K562 (cell line): Measurements from ENCODE around the gene SLC2A4. TPM values are rescaled to one million over a fixed set of nuclear protein-coding genes. Genes with fewer than 3 reads are reported as not detected.

Experiments
- BRD4 ChIP-seq: fragments of 200-600 bp; sonication (generic); IDR thresholded peaks from 2 replicates; pipeline ENCODE4 v1.6.1; 2017; ENCODE audit warnings: inconsistent platforms
- E4F1 ChIP-seq: fragments of 250-450 bp; sonication (Bioruptor Pico); IDR thresholded peaks from 2 replicates; pipeline ENCODE4 v1.5.0; 2021; ENCODE audit warnings: mild to moderate bottlenecking, borderline replicate concordance
- LCOR ChIP-seq: sonication (generic); formaldehyde crosslinking; IDR thresholded peaks from 2 replicates; pipeline ENCODE4 v1.8.0; 2022; ENCODE audit warnings: mild to moderate bottlenecking, missing genetic modification reagents
- MAFG ChIP-seq: fragments of 450-650 bp; conservative IDR thresholded peaks from 2 replicates; pipeline ENCODE4 v1.6.1; 2016; ENCODE audit warnings: missing genetic modification characterization, missing compliant biosample characterization
- NR2C1 ChIP-seq, 2 experiments: fragments of 450-650 bp; IDR thresholded peaks; 2 replicates each; pipeline ENCODE4 v1.6.1; 2017; ENCODE audit warnings: mild to moderate bottlenecking in 2 of 2, antibody characterized with exemption in 1 of 2, inconsistent platforms in 1 of 2, missing compliant biosample characterization in 1 of 2, missing genetic modification characterization in 1 of 2
- PML ChIP-seq: IDR thresholded peaks from 2 replicates; pipeline ENCODE4 v1.6.1; 2012; ENCODE audit warnings: low read length, inconsistent platforms
- RBFOX2 ChIP-seq: fragments of 200-400 bp; formaldehyde crosslinking; IDR thresholded peaks from 2 replicates; pipeline ENCODE4 v1.6.1; 2017; ENCODE audit warnings: low read depth, mild to moderate bottlenecking, low read length, moderate library complexity
- RUNX1 ChIP-seq: sonication (generic); IDR thresholded peaks from 2 replicates; pipeline ENCODE4 v1.6.1; 2016; ENCODE audit warnings: antibody characterized with exemption, low read depth
- SIX5 ChIP-seq, 2 experiments: IDR thresholded peaks; 2 replicates each; pipeline ENCODE4 v1.6.1; 2011; ENCODE audit warnings: low read length in 2 of 2, borderline replicate concordance in 1 of 2, low read depth in 1 of 2, mild to moderate bottlenecking in 1 of 2, moderate library complexity in 1 of 2; ENCODE audit not compliant: insufficient read depth in 1 of 2
- TFAP4 ChIP-seq: sonication (generic); formaldehyde crosslinking; IDR thresholded peaks from 2 replicates; pipeline ENCODE4 v1.8.0; 2022; ENCODE audit warnings: missing genetic modification reagents, mild to moderate bottlenecking, moderate library complexity, borderline replicate concordance
- ZNF124 ChIP-seq: sonication (generic); formaldehyde crosslinking; IDR thresholded peaks from 2 replicates; pipeline ENCODE4 v1.8.1; 2022; ENCODE audit warnings: missing genetic modification reagents
- ZNF318 ChIP-seq, 2 experiments: fragments of 450-650 bp; IDR thresholded peaks; 2 replicates each; pipeline ENCODE4 v1.6.1; 2016; ENCODE audit warnings: mild to moderate bottlenecking in 2 of 2, borderline replicate concordance in 1 of 2, low read depth in 1 of 2, moderate library complexity in 1 of 2
- polyA plus RNA-seq, 8 experiments: library from polyadenylated mRNA; depleted of rRNA in 4 of 8; stranded (reverse) in 5 of 8; unstranded in 3 of 8; fragments of >200 nt; fragmentation: Nextera tagmentation in 2 of 8; fragmentation: Illumina TruSeq in 1 of 8; extraction: Ambion mirVana in 2 of 8; extraction: Trizol in 1 of 8; gene quantifications; 2 replicates each; pipeline versions ENCODE4 v1.2.1 to v1.2.3, GENCODE V29; 2011 to 2014; ENCODE audit warnings: inconsistent platforms in 1 of 8, missing spikeins in 1 of 8
- total RNA-seq, 7 experiments: library from RNA; depleted of rRNA in 6 of 7; stranded (reverse); fragments of >200 nt in 6 of 7; fragmentation: Illumina TruSeq in 2 of 7; extraction: Trizol in 2 of 7; gene quantifications; 2 replicates each; pipeline versions ENCODE4 v1.2.1 to v1.2.3, GENCODE V29; 2011 to 2021; ENCODE audit warnings: low replicate concordance in 1 of 7

Gene SLC2A4
- total and polyA plus RNA-seq, 9 of the 15 experiments (the other 6 are each of a cell fraction or from before 2014, with no cell fraction given) = 0.74 to 3.5 (median 1.6) TPM

- TF ChIP-seq ZNF318 (IDR thresholded peaks at IDR 0.05; ENCODE audit: borderline replicate concordance in 1 of 2, low read depth in 1 of 2) = no peak
- TF ChIP-seq LCOR (CRISPR knock-in tag) = peak; percentile 17; the same call in 1 of the 2 replicates
- no peak for TF ChIP-seq ZNF124
- TF ChIP-seq E4F1 (CRISPR knock-in tag) = no peak
- TF ChIP-seq TFAP4 (CRISPR knock-in tag) = peak; percentile 70; the same call in 1 of the 2 replicates
- peak; percentile 10; the same call in 1 of the 2 replicates for TF ChIP-seq NR2C1 (IDR thresholded peaks at IDR 0.05)
- TF ChIP-seq NR2C1 (tag; IDR thresholded peaks at IDR 0.05) = peak; percentile 67
- TF ChIP-seq RUNX1 = no peak
- no peak for TF ChIP-seq BRD4
- TF ChIP-seq SIX5 (IDR thresholded peaks at IDR 0.05; ENCODE audit: borderline replicate concordance in 1 of 2, insufficient read depth in 1 of 2, low read depth in 1 of 2, low read length in 2 of 2) = peak; percentile 54 to 68
- no peak for TF ChIP-seq MAFG (tag)
- 0 out of 2 replicates have a peak, but pooled peaks have one; percentile 39 for TF ChIP-seq PML
- TF ChIP-seq RBFOX2 = peak; percentile 82
Measured at GRCh38 chr17:7239091-7240027, 42.2 kb upstream of the SLC2A4 start, which contains the start of gene PHF23 (continued).
